ENCODE measurements around the gene CIRBP. TPM values are rescaled to one million over a fixed set of nuclear protein-coding genes. Genes with fewer than 3 reads are reported as not detected.

The CIRBP gene
- total and polyA plus RNA-seq, 2 of the 13 experiments (the other 11 are each of a cell fraction or from before 2014, with no cell fraction given): 133 to 140 TPM

DNA sequence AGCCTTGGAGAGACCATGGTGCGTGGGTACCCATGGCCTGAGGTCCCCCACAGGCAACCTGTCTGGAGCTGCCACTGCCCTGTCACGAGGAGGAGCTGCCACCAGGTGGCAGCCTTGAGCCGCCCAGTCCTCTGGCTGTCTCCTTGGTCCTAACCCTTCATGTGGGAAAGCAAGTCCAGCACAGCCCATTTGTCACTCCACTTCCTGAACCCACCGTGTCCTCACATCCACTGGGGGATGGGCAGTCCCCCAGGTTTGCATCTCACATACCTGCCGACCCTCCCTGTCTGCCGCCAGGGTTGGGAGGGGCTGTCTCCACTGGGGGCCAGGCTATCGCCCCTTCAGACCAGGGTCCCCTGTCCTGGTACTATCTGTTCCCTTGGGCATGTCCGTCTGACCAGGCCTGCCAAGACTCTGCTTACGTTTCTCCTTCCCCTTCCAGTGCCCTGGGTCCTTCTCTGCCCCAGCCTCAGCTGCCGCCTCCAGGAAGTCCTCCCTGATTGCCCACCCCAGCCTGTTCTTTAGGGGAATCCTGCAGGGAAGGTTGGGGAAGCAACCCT is 10.7 kb downstream of the CIRBP start (continued):
- peak; percentile 91 for TF ChIP-seq RBM39 (IDR thresholded peaks at IDR 0.05; ENCODE audit: low read depth, low read length, poor library complexity, severe bottlenecking)
- 0 out of 2 replicates have a peak, but pooled peaks have one; percentile 56 for TF ChIP-seq ZBTB20 (CRISPR knock-in tag; IDR thresholded peaks at IDR 0.05; ENCODE audit: borderline replicate concordance, low read depth)
- no peak for TF ChIP-seq ZNF572 (CRISPR knock-in tag; IDR thresholded peaks at IDR 0.05)
- no peak for TF ChIP-seq ZMYM2 (CRISPR knock-in tag; IDR thresholded peaks at IDR 0.05)
- TF ChIP-seq, protein P1, sequence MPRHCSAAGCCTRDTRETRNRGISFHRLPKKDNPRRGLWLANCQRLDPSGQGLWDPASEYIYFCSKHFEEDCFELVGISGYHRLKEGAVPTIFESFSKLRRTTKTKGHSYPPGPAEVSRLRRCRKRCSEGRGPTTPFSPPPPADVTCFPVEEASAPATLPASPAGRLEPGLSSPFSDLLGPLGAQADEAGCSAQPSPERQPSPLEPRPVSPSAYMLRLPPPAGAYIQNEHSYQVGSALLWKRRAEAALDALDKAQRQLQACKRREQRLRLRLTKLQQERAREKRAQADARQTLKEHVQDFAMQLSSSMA (CRISPR knock-in tag; IDR thresholded peaks at IDR 0.05): no peak
- TF ChIP-seq, protein P2, sequence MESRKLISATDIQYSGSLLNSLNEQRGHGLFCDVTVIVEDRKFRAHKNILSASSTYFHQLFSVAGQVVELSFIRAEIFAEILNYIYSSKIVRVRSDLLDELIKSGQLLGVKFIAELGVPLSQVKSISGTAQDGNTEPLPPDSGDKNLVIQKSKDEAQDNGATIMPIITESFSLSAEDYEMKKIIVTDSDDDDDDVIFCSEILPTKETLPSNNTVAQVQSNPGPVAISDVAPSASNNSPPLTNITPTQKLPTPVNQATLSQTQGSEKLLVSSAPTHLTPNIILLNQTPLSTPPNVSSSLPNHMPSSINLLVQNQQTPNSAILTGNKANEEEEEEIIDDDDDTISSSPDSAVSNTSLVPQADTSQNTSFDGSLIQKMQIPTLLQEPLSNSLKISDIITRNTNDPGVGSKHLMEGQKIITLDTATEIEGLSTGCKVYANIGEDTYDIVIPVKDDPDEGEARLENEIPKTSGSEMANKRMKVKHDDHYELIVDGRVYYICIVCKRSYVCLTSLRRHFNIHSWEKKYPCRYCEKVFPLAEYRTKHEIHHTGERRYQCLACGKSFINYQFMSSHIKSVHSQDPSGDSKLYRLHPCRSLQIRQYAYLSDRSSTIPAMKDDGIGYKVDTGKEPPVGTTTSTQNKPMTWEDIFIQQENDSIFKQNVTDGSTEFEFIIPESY (CRISPR knock-in tag; IDR thresholded peaks at IDR 0.05): peak; percentile 70; the same call in 1 of the 2 replicates
- TF ChIP-seq KIAA2018 (CRISPR knock-in tag; IDR thresholded peaks at IDR 0.05; ENCODE audit: borderline replicate concordance): no peak
- TF ChIP-seq ZNF136 (CRISPR knock-in tag; IDR thresholded peaks at IDR 0.05; ENCODE audit: low read depth): no peak
- TF ChIP-seq ZFP36 (IDR thresholded peaks at IDR 0.05; ENCODE audit: borderline replicate concordance, low read depth, low read length, partially characterized antibody): peak; percentile 90
- TF ChIP-seq, protein P3, sequence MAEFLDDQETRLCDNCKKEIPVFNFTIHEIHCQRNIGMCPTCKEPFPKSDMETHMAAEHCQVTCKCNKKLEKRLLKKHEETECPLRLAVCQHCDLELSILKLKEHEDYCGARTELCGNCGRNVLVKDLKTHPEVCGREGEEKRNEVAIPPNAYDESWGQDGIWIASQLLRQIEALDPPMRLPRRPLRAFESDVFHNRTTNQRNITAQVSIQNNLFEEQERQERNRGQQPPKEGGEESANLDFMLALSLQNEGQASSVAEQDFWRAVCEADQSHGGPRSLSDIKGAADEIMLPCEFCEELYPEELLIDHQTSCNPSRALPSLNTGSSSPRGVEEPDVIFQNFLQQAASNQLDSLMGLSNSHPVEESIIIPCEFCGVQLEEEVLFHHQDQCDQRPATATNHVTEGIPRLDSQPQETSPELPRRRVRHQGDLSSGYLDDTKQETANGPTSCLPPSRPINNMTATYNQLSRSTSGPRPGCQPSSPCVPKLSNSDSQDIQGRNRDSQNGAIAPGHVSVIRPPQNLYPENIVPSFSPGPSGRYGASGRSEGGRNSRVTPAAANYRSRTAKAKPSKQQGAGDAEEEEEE (CRISPR knock-in tag; IDR thresholded peaks at IDR 0.05; ENCODE audit: borderline replicate concordance): no peak
- TF ChIP-seq EEA1 (CRISPR knock-in tag; IDR thresholded peaks at IDR 0.05; ENCODE audit: borderline replicate concordance): no peak
- TF ChIP-seq YEATS2 (CRISPR knock-in tag; IDR thresholded peaks at IDR 0.05; ENCODE audit: borderline replicate concordance): peak; percentile 64; the same call in 1 of the 2 replicates
- TF ChIP-seq POLR2G (IDR thresholded peaks at IDR 0.05; ENCODE audit: low read depth, low read length): peak; percentile 46; the same call in 1 of the 2 replicates
- no peak for TF ChIP-seq TOE1 (CRISPR knock-in tag; IDR thresholded peaks at IDR 0.05)
- no peak for TF ChIP-seq ISL2 (CRISPR knock-in tag; IDR thresholded peaks at IDR 0.05)
- no peak for TF ChIP-seq ZSCAN30 (CRISPR knock-in tag; IDR thresholded peaks at IDR 0.05)

All from HepG2 (cell line).